Transverse colon (tissue), 4 donors: ENCODE data around the gene JHY.

Experiments
- CTCF ChIP-seq, 5 experiments: fragments of 200-600 bp in 3 of 5; fragments of 450-650 bp in 2 of 5; sonication (generic) in 3 of 5; IDR thresholded peaks; 1 replicate in 2 of 5; 2 replicates in 3 of 5; pipeline ENCODE4 v1.5.1; 2016 to 2017; ENCODE audit warnings: antibody characterized with exemption in 5 of 5, inconsistent platforms in 3 of 5, mild to moderate bottlenecking in 2 of 5, moderate library complexity in 1 of 5
- EP300 ChIP-seq: sonication (generic); formaldehyde crosslinking; IDR thresholded peaks from one replicate; pipeline ENCODE4 v1.6.1; 2017; ENCODE audit warnings: antibody characterized with exemption, low read depth
- POLR2A ChIP-seq: fragments of 450-650 bp; IDR thresholded peaks from one replicate; pipeline ENCODE4 v1.6.1; 2016; ENCODE audit warnings: antibody characterized with exemption, mild to moderate bottlenecking, moderate library complexity
- POLR2AphosphoS5 ChIP-seq, 3 donors: sonication (generic); formaldehyde crosslinking; IDR thresholded peaks; one replicate each; pipeline ENCODE4 v1.6.1; 2016; ENCODE audit warnings: antibody characterized with exemption in 3 of 3

- TF ChIP-seq CTCF (IDR thresholded peaks at IDR 0.05) (no peak), POLR2A (no peak), POLR2AphosphoS5 (IDR thresholded peaks at IDR 0.05) (no peak), EP300 (no peak)
Measured at GRCh38 chr11:122917311-122917710, 34.8 kb downstream of the JHY start.
